ENCODE data around the gene DCXR.

DCXR gene

DNA sequence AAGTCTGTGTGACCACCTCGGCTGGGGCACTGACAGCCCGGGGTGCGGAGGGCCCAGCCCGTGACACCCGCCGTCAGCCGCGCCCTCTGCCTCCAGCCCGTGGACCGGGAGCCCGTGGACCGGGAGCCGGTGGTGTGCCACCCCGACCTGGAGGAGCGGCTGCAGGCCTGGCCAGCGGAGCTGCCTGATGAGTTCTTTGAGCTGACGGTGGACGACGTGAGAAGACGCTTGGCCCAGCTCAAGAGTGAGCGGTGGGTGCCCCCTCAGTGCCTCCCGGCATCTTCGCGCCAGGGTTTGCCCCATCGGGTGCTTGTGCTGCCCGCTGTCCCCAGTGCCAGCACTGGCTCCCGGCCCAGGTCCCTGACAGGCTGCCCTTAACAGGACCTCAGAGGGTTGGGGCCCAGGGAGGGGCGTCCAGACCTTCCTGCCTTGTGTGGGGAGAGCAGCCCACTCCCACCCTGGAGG, 28.5 kb downstream of the DCXR start:
- DNase-seq: no peak

DNA sequence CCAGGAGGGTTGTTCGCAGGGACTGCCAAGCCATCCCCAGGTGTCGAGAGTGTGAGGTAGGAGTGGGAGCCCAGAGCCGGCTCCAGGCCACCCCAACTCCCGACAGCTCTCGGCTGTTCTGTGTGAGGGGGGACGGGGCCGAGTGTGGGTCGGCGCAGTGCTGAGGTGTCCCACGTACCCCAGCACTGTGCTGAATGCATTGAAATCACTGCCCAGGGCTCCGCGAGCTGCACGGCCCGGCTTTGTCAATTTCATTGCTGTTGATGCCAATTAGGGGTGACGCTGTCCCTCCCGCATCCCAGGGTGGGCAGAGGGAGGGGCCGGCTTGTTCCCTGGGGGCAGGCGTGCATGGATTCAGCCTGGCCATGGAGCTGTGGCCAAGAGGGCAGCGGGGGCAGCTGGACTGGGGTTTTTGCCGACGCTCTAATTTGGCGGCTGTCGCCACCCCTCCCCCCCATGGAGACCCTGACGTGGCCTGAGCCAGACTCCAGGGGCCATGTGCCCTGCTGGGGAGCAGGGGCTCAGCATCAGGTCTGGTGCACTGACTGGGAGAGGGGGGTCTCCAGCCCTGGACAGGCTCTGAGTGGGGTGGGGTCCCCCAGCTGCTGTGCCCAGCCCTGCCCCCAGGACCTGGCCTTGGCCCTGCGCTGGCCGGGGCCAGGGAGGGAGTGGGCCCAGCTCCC, 29.1 kb downstream of the DCXR start:
- no peak for DNase-seq

DNA sequence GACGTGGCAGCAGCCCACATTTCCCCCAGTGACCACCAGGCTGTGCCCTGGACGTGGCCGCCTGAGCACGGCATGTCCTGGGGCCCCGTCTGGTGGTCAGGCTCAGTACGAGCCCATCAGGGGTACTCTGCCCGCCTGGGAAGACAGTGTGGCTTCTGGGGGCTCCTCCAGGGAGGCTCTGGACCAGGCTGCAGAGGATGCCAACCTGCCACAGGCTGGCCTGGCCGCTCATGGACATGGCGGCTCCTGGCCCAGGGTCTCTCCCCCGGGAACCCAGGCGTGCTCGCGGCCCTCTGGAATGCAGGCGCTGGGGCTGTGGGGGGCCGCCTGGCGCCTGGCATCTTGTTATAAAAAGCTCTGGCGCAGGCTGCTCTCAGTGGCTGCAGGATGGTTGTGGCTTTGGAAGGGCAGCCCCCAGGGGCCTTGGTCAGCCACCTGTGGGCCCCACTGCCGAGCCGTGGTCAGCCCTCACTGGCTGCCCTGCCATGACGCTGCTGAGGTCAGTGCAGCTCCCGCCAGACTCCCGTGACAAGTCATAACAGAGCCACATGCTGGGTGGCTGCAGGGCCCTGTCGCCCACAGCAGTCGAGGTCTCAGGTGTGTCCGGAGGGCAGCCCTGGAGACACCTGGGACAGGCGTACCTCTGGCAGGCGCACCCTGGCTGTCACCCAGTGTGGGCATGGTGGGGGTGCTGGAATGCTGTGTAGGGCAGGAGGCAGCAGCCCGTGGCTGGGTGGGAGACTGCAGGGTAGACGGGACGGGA, 29.8 kb downstream of the DCXR start:
- DNase-seq: no peak

DNA sequence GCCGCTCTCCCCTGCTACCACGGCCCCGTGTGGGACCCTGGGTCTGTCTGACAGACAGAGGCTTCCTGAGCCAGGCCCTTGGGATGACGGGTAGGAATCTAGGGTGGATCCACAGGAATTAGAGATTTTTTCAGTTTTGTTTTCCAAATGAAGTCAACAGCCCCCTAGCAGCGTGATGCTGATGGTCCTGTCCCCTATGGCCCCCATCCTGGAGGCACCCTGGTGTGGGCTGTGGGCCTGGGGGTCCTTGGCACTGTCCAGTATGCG, 30.3 kb downstream of the DCXR start:
- no peak for DNase-seq

DNA sequence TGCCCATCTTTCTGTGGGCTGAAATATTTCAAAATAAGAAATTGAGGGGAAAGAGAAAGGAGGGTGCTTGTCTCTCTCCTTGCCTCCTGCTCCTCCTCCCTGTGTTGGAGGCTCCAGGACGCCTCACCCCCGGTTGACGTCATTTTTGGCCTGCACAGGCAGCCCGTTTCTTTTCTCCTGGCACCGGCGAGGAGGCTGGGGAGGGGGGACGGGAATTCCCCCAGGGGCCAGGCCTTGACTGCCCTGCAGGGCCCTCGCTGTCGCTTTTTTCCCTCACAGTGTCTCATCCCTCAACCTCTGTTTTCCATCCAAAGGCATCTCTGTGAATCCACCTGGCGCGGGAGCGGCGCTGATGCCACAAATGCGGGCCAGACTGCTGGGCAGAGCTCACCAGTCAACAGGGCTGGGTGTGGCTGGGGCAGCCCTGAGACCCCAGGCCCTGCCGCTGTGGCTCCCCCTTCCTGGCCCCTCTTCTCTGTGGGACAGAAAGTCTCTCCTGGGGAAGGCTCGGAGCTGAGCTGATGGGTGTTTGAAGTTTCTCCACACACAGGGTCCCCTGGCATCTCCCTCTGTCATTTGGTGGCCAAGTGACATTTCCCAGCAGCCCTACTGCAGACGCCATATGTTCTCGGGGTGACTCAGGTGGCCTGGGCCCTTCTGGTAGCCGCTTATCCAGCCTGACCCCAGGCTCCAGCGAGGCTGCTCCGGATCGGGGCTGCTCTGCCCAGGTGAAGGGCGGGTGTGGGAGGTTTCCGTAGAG, 30.8 kb downstream of the DCXR start:
- DNase-seq: no peak

DNA sequence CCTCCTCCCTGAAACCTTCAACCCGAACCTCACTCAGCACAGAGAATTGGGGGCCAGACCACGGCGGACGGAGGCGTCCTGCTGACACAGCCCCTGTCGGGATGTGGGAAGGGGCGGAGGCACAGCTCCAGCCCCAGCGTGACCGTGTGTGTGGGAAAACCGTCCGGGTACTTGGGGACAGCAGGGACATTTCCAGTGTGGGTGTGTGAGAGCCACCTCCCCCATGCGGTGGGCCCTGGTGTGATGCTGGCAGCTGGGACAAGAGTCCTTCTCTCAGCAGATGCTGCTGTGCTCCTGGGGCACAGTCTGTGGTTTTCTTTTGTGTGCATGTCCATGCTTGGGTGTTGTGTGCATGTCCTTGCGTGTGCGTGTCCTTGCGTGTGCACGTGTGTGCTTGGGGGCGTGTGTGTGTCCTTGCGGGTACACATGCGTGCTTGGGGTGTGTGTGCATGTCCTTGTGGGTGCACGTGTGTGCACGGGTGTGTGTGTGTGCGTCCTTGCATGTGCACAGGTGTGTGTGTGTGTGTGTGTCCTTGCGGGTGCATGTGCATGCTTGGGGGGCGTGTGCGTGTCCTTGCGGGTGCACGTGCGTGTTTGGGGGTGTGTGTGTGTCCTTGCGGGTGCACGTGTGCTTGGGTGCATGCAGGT, 31.7 kb downstream of the DCXR start:
- no peak for DNase-seq

DNA sequence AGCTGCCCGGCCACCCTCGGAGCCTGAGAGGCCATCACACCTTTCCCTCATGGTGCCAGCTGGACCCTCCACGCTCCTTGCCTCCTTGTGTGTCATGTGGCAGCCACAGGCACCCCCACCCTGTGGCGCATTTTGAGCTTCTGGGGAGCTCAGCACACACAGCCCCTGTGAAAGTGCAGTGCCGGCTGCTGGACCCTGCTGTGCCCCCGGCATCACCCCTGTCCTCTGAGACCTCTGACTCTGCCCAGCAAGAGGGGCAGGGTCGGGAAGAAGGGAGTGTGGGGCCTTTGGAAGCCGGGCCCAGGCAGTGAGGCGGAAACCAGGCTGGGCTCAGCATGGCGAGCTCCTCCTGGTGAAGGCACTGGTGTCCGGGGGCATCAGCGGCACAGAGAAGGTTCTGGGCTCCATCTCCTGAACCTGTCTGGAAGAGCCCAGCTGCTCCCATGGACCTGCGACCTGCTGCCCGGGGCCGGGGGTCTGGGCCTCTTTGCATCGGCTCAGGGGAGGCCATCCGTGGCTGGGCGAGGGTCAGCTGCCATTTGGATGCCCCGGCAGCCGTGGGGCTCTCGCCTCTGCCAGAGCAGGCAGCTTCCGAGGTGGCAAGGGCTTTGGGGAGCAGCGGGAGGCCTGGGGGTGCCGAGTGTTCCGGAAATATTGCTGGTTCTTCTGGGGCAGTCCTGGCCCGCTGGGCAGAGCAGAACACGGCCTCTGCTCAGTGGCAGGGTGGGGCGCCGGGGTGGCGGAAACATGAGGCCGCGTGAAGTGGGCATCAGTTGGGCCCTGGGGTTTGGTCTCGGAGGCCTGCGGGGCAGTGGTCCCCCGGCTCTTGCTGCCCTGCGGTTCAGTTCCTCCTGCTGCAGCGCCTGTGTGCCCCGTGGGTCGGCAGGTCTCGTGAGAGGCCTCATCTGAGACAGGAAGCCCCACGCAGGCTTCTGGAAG, 32.7 kb downstream of the DCXR start:
- no peak for DNase-seq

DNA sequence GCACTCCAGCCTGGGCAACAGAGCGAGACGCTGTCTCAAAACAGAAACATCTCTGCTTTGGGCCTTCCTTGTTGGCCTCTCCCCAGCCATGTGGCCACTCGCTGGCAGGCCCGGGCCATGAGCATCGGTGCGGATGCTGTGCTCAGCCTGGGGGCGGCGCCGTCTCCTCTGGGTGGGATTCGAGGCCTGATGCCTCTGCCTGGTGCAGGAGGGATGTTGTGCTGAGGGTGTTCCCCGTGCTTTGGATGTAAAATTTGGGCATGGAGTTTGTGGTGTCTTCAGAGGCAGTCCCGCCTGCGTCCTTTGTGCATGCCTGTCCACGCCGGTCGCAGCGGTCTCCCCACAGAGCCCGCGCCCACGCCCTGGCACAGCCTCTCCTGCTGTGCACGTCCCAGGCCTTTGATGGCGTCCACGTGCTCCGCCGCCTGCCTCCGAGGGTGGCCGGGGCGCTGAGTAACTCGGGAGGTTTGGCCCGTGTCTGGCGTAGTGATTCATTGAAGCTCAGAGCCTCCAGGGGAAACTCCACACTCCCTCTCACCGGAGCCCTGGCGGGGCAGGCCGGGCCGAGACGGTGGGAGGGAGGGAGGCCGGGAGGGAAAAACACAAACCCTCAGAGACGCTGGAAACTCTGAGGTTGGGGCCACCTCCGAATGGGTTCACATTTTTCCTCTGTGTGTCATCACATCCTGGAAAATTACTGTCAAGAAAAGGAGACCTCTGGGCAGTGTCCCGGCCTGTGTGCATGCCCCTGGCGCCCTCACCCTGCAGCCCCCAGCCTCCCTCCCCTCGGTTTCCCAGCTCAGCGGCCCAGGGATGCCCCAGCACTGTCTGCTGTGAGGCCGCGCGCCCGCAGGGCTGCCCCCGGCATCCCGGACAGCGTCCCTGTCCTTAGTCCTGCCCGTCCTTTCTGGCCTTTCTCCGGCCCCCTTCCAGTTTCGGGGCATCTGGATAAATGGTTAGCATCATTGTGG, 33.8 kb downstream of the DCXR start:
- no peak for DNase-seq

DNA sequence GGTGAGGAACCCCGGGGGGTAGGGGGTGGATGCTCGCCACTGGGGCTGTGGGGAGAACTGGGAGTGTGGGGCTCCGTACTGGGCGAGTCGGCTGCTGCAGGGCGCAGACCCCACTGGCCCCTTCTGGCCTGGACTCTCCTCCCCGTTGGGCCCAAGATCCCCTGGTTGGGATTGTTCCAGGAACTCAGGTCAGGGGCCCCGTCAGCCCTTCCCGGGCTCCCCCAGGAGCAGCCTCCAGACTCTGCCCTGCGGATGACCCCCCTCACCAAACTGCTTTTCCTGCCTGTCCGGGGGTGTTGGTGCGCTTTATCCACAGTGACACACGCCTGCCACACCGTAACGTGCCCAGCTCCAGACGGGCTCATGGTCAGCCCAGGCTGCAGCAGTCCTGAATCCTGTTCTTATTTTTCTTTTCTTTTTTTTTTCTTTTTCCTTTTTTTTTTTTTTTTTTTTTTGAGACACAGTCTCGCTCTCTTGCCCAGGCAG, 35.9 kb downstream of the DCXR start:
- no peak for DNase-seq

DNA sequence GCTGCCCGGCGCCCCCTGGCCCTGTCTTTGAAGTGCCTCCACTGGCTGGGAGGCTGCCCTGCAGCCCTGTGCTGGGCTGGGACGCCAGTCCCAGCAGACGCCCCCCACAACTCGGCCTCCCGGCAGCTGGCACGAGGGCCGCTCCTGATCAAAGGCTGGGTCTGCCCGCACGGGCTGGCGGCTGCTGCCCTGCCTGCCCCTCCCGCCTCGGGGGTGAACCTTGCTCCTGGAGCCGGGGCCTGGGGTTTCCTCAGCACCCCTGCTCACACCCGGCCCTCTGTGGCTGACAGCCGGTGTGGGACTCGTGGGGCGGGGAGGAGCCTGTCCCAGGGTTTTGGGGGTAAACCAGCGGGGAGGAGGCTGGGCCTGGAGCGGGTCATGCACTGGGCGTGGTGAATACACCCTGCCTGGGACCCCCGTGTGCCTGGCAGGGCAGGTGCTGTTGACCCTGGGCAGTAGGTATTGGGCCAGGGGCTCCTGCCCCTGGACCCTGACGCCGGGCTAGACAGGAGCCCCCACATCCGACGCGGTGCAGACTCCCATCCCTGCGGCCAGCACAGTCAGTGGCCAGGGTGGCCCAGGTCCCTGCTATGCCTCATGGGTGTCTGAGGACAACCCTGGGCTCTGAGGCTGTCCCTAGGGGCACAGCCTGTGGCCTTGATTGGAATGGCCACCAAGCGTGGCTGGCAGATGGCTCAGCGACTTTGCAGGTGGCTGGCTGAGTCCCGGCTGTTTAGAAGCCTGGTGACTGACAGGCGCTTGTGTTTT, 36.5 kb downstream of the DCXR start:
- no peak for DNase-seq

DNA sequence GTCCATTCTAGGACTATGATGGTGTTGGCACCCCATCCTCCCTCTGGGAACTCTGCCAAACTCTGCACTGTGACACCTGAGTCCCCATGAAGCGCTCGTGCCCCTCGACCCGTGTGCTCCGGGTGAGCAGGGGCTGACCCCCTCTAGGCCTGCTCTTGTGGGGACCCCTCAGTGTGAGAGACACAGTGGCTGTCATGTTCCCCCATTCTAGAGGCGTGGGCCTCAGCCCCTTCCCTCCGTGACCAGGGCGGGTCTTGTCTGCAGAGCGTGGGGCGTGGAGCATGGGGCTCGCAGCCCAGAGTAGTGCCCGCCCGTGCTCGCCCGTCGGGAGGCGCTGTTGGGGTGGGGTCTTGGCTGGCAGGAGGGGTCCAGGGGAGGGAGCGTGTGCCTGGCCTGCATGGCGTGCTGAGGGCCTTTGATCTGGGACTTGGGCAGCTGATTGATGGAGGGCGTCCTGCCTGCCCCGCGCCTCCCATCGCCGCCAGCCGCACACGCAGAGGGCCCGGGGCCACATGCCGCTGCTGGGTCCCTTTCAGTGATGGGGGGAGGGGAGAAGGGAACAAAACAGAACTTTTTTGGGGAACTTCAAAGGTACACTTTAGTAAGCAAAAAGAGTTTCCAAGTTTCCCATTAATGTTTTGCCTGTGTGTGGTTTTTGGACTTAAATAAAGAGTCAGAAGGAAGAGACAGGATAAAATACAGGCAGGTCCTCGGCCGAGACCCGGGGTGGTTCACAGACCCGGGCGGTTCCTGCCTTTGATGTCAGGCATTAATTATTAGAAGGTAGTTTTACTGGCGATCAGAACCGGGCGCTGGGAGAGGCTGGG, 37.3 kb downstream of the DCXR start:
- no peak for DNase-seq

DNA sequence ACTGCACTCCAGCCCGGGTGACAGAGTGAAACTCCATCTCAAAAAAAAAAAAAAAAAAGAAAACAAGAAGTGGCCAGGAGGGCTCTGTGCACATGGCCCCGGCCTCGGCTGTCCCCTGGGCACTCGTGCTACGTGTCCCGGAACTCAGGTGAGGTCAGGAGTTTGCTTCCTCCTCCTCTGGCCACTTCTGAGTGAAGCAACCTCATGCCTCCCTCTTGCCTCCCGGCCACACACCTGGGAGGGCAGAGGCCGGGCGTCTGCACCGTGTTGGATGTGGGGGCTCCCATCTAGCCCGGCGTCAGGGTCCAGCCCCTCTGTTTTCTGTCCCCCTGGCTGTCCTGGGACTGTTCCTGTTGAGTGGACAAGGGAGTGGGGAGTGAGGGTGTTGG, 37.9 kb downstream of the DCXR start:
- DNase-seq: no peak

DNA sequence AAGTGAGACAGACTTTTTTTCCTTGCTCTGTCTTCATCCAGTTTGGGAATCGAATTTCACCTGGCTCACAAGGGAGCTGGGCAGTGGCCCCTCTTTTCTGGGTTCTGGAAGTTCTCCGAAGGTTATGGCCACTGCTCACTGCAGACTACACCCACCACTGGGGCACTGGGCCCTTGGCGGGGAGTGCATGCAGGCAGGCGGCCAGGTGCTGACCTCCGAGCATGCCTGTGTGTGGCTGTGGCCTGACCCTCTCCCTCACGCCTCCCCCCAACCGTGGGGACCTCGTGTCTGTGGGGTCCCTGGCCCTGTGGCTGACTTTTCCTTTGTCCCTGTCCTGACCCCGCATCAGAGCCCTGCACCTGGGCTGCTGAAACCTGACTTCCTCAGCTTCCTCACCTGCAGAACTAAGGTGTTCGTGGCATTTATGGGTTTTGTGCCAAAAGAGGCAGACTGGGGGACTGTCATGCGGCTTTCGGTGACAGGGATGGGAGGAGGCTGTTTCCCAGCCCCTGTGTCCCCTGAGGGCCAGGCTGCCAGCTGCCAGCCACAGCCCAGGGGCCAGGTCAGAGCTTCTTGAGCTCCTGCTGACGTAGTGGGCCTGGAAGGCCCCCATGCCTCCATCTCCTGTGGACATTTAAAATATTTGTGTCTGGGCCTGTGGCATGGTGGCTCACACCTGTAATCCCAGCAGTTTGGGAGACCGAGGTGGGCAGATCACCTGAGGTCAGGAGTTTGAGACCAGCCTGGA, 38.6 kb downstream of the DCXR start:
- DNase-seq: no peak

DNA sequence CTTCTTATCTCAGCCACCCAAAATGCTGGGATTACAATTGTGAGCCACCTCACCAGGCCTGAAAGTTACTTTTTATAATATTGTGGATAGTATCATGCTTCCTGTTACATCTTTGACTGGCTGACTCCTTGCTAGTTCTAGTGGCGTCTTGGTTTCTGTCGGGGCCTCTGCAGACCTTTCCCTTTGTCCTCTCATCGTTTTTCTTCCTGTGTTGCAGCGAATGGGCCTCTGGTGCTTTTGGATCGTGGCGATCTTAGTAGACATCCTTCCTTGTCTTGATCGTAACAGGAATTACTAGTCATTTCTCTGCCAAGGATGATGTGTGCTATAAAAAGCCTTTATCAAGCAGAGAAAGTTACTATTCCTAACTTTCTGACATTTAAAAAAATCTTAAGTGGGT, 39.3 kb downstream of the DCXR start:
- DNase-seq: no peak

DNA sequence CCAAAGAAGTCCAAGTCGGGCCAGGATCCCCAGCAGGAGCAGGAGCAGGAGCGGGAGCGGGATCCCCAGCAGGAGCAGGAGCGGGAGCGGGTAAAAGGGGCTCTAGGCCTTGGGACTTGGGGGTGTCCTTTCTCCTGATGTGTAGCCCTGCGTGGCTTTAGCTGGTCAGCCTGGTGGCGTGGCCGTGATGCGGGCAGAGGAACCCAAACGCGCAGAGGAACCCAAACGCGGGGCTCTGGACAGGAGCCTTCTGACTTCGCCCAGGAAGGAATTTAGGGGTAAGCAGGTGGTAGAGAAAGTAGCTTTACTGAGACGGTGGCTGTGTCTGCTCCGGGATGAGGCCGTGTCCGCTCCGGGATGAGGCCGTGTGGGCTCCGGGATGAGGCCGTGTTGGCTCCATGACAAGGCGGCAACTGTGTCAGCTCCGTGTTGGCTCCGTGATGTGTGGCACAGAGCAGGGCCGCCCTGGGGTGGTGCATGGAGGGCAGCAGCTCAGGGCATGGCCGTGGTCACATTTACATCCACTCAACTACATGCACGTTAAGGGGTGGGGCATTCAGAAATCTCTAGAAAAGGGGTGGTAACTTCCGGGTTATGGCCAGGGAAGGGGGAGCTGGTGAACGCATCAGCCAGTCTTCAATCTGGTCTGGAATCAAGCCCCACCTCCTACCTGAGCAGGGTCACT, 40.6 kb downstream of the DCXR start:
- DNase-seq: no peak

DNA sequence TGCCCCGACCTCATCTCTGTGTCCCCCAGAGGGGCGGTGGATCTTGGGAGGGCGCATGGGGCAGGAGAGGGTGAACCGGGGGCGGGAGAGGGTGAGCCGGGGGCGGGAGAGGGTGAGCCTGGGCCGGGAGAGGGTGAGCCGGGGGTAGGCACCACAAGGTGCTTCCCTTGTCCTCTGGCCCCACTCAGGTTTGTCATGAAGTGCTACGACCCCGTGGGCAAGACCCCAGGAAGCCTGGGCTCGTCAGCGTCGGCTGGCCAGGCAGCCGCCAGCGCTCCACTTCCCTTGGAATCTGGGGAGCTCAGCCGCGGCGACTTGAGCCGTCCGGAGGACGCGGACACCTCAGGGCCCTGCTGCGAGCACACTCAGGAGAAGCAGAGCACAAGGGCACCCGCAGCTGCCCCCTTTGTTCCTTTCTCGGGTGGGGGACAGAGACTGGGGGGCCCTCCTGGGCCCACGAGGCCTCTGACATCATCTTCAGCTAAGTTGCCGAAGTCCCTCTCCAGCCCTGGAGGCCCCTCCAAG, 41.2 kb downstream of the DCXR start:
- DNase-seq: no peak

DNA sequence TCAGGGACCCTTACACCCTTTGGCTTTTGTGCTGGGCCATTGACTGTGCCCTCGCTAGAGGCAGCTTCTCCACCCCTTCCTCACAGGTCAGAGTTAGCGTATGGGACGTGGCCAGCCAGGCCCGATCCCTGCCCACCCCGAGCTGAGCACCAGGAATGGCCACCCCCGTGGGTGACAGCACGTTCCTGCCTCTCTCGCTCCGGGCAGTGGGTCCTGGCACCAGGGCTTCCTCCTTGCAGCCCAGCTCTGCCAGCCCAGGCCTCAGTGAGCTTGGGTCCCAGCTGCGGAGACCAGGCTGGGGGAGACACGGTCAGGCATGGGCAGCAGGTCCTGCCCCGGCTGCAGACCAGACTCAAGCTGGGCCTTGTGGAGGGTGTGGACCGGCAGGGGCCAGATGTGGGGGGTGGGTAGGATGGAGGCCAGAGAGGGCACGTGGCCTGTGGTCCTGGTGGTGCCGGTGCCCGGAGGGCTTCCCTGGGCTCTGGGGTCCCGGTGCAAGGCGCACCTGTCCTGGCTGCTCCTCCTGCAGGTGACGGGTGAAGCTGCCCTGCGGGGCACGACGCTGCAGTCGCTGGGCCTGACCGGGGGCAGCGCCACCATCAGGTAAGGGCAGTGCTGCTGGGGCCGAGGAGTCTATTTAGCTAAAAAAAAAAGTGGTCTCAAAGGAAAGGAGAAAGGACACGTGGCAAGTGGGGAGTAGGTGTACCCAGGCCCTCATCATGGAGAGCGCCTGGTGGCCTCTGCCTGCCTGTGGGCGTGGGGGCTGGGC, 41.9 kb downstream of the DCXR start:
- no peak for DNase-seq
